GM12891 (cell line): ENCODE data around the gene CDK6.

ENCODE experiments used
- PAX5 ChIP-seq: IDR thresholded peaks from 2 replicates; pipeline ENCODE4 v1.6.1; 2011; ENCODE audit warnings: low read length, moderate library complexity, mild to moderate bottlenecking; ENCODE audit not compliant: insufficient read depth, severe bottlenecking
- POLR2A ChIP-seq: IDR thresholded peaks from 2 replicates; pipeline ENCODE4 v1.6.1; 2011; ENCODE audit warnings: low read depth, low read length, control low read depth
- POLR2AphosphoS5 ChIP-seq: IDR thresholded peaks from 2 replicates; pipeline ENCODE4 v1.6.1; 2011; ENCODE audit warnings: low read depth, low read length, control low read depth
- SPI1 ChIP-seq: IDR thresholded peaks from 2 replicates; pipeline ENCODE4 v1.6.1; 2011; ENCODE audit warnings: low read depth, low read length, control low read depth
- TAF1 ChIP-seq: IDR thresholded peaks from 2 replicates; pipeline ENCODE4 v1.6.1; 2011; ENCODE audit warnings: low read depth, low read length, control low read depth

DNA sequence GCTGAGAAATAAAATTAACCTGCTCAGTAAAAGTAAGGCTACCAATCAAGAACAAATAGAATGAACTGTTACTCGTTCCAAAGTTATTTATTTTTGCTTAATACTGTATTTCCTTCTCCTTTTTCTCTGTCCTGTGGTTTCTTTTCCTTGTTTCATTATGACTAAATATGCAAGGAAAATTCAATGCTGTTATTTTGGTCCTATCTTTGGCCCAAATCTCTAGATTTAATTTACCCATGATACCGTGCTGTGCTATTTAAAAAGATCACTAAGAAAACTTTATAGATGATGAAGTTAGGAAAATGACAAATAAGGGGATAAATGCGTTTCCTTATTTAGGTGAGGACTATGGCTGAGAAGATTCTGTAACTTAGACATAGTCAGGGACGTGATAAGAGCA lies 200.8 kb downstream of the CDK6 start:
- TF ChIP-seq POLR2AphosphoS5 (no peak), SPI1 (no peak), PAX5 (no peak), POLR2A (no peak), TAF1 (no peak)
